A172 (cell line): Measurements from ENCODE around the gene IL2RG. TPM values are rescaled to one million over a fixed set of nuclear protein-coding genes. Genes with fewer than 3 reads are reported as not detected.

Experiments
- DNase-seq: peaks from one replicate; pipeline ENCODE4 v3.0.0-alpha.2; 2015; ENCODE audit warnings: low spot score
- total RNA-seq: library from RNA; depleted of rRNA; stranded (reverse); fragments of >200 nt; shearing (Covaris generic); gene quantifications from 2 replicates; pipeline ENCODE4 v1.2.3, GENCODE V29; 2014; rRNA removed

Gene IL2RG
- total RNA-seq, 1 experiment from 2014 or later, result 1.4 TPM

- DNase-seq, result peak; percentile 91
These were observed 43.1 kb downstream of the IL2RG start, which contains the start of gene SNX12 for GRCh38 chrX:71068044-71068918. SNX12 (minus strand) TSS chrX:71068334; CDS start chrX:71068306, 28 bp downstream.

- no peak for DNase-seq
These were observed 43.7 kb downstream of the IL2RG start for GRCh38 chrX:71067712-71068043.

GRCh38 chrX:71067089-71067488, 44.3 kb downstream of the IL2RG start:
- no peak for DNase-seq

DNA sequence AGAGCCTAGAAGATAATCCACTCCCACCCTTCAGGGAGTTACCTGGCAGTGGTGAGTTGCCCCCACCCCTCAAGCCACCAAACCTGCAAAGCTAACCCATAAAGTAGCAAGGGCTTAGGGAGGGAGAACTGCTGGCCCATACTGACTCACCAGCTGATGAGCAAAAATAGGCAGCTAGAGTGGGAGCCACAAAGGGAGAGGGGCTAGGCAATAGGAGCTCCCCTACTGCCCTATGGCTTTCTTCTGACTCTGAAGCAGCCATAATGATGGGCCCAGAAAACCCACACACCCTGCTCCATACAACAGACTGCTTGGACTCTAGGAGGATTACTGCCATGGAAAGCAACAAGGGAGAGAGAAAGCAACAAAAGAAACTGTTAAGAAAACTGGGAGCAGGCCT, 51.2 kb downstream of the IL2RG start:
- DNase-seq, result no peak

- DNase-seq, result no peak
These were observed 53.4 kb downstream of the IL2RG start for GRCh38 chrX:71057848-71058530.

Other genes starting within 250 kb of the IL2RG start
- gene TEX11, start 202.9 kb downstream of the IL2RG start, total RNA-seq, result 0.22 TPM in 1 of 2 replicates, not detected in the other
- not detected in 2 replicates for gene SLC7A3, start 180.5 kb downstream of the IL2RG start, total RNA-seq
- gene SNX12, start 43.2 kb downstream of the IL2RG start, total RNA-seq, result 69.0 and 101 TPM in 2 replicates
- gene FOXO4, start 15.7 kb downstream of the IL2RG start, total RNA-seq, result 0.98 and 2.4 TPM in 2 replicates
- gene CXorf65, start 4.8 kb downstream of the IL2RG start, total RNA-seq, result not detected in 2 replicates
- gene MED12, start 7.0 kb upstream of the IL2RG start, total RNA-seq, result 16.9 and 26.8 TPM in 2 replicates
- 0.22 and 0.72 TPM in 2 replicates for gene NLGN3, start 33.3 kb upstream of the IL2RG start, total RNA-seq
- not detected in 2 replicates for gene GJB1, start 111.6 kb upstream of the IL2RG start, total RNA-seq
- gene ZMYM3, start 142.6 kb upstream of the IL2RG start, total RNA-seq, result 15.5 and 16.8 TPM in 2 replicates
- 512 and 514 TPM in 2 replicates for gene NONO, start 172.1 kb upstream of the IL2RG start, total RNA-seq
- 1.0 and 1.2 TPM in 2 replicates for gene ITGB1BP2, start 190.2 kb upstream of the IL2RG start, total RNA-seq